Karpas-422 (cell line): ENCODE results near the gene GALNT18. TPM values are rescaled to one million over a fixed set of nuclear protein-coding genes. Genes with fewer than 3 reads are reported as not detected.

Experiments
- DNase-seq: peaks from one replicate; pipeline ENCODE4 v3.0.0-alpha.2; 2015
- H2AFZ ChIP-seq: fragments of 200-600 bp; sonication (generic); 2 replicates; pipeline ENCODE4 v1.6.1; 2014; ENCODE audit warnings: antibody characterized with exemption, low read length, mixed read lengths
- H3K27ac ChIP-seq: fragments of 200-600 bp; sonication (generic); 2 replicates; pipeline ENCODE4 v1.5.1; 2014; ENCODE audit warnings: mild to moderate bottlenecking, low read length, moderate library complexity
- H3K27me3 ChIP-seq: fragments of 200-600 bp; sonication (generic); 2 replicates; pipeline ENCODE4 v1.6.1; 2014; ENCODE audit warnings: low read length, mixed read lengths
- H3K36me3 ChIP-seq: fragments of 200-600 bp; sonication (generic); 2 replicates; pipeline ENCODE4 v1.6.1; 2014; ENCODE audit warnings: low read length, mixed read lengths; ENCODE audit not compliant: insufficient read depth
- H3K4me1 ChIP-seq: fragments of 200-600 bp; sonication (generic); 2 replicates; pipeline ENCODE4 v1.6.1; 2014; ENCODE audit warnings: mild to moderate bottlenecking, low read length, mixed read lengths
- H3K4me2 ChIP-seq: fragments of 200-600 bp; sonication (generic); 2 replicates; pipeline ENCODE4 v1.6.1; 2014; ENCODE audit warnings: low read length, low read depth, mild to moderate bottlenecking; ENCODE audit not compliant: poor library complexity, severe bottlenecking
- H3K4me3 ChIP-seq: fragments of 200-600 bp; sonication (generic); 2 replicates; pipeline ENCODE4 v1.5.1; 2014; ENCODE audit warnings: mild to moderate bottlenecking, antibody characterized with exemption, low read length, mixed read lengths
- H3K79me2 ChIP-seq: fragments of 200-600 bp; sonication (generic); 2 replicates; pipeline ENCODE4 v1.6.1; 2014; ENCODE audit warnings: mild to moderate bottlenecking, low read length, mixed read lengths
- H3K9ac ChIP-seq: fragments of 200-600 bp; sonication (generic); 2 replicates; pipeline ENCODE4 v1.6.0; 2014; ENCODE audit warnings: low read length
- H3K9me2 ChIP-seq: fragments of 200-600 bp; sonication (generic), shearing (Covaris generic); replicated peaks from 2 replicates; pipeline ENCODE4 v1.6.0; 2014; ENCODE audit warnings: mild to moderate bottlenecking, low read length, moderate library complexity; ENCODE audit not compliant: insufficient read depth
- H3K9me3 ChIP-seq: fragments of 300-700, 200-600 bp; sonication (generic); 2 replicates; pipeline ENCODE4 v1.6.1; 2014; ENCODE audit warnings: low read length, mixed read lengths
- H4K20me1 ChIP-seq: fragments of 200-600 bp; sonication (generic); 2 replicates; pipeline ENCODE4 v1.6.1; 2014; ENCODE audit warnings: mild to moderate bottlenecking, antibody characterized with exemption, low read length, low read depth; ENCODE audit not compliant: insufficient read depth
- total RNA-seq: library from RNA; depleted of rRNA; stranded (reverse); fragments of >200 nt; shearing (Covaris generic); gene quantifications from 2 replicates; pipeline ENCODE4 v1.2.3, GENCODE V29; 2014; ENCODE audit warnings: low replicate concordance

The GALNT18 gene
- total RNA-seq, 1 experiment from 2014 or later, result not detected

DNA sequence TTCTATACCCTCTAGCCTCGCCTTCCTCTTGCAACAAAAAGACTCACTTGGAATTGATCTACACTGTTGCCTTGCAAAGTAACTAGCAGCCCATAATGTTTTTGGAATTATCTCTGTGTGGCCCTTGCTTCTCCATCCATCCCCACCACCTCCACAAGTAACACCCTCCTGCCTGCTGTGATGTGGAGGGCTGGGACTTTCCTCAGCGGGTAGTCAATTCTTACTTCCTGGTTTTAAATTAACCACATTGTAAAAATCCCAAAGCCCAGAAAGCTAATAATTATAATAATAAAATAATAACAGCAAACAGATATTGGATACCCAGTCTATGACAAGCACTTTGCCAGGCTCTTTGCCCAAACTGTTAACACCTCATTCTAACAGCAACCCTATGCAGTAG lies 40.8 kb upstream of the GALNT18 start:
- H2AFZ ChIP-seq, result no peak overlapping the region
- no peaks in the 10 kb centered on the region for H3K4me1 ChIP-seq
- H3K9ac ChIP-seq, result no peak overlapping the region

DNA sequence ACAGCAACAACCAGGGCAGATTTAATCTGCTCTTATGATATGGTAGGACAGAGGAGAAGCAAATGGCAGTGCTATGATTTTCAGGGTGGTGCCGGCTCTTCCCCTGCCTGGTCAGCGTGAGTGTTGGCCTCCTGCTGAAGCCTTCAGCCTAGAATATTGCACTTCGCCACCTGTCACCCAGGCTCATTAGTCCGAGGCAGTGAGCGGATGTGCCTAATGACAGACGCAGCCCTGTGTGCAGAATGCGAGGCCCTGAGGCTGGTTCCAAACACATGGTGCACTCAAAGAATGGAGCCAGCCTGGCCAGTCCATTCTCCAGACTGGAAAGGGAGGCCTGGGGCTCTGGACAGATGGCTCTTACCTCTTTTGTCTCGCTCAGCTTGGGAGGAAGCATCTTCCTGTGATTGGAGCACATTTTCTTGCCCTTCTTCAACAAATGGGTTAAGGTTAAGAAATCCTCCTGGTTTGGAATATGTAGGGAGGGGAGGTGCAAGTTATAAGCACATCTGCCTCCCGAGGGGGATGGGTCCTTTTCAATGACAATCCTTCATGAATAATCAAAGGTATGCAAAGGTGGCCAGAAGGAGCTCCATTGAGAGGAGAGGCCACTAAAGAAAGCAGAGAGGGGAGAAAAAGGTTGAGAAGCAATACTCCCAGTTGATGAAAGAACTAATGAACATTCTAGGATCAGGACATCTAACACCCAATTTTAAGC lies 39.7 kb upstream of the GALNT18 start:
- no peak overlapping the region for H3K4me2 ChIP-seq
- H3K27me3 ChIP-seq, result no peaks in the 10 kb centered on the region
- H3K9me2 ChIP-seq, result no peaks in the 10 kb centered on the region
- no peaks in the 10 kb centered on the region for H4K20me1 ChIP-seq
- no peak overlapping the region for H3K9ac ChIP-seq
- H3K79me2 ChIP-seq, result no peaks in the 10 kb centered on the region
- no peaks in the 10 kb centered on the region for H3K36me3 ChIP-seq
- no peak overlapping the region for H3K27ac ChIP-seq
- no peak overlapping the region for H3K4me3 ChIP-seq
- no peaks in the 10 kb centered on the region for H3K4me1 ChIP-seq
- no peak for DNase-seq
- no peak overlapping the region for H2AFZ ChIP-seq
- H3K9me3 ChIP-seq, result no peaks in the 10 kb centered on the region

More for the DNA sequence above, 40.8 kb upstream of the GALNT18 start:
- Histone ChIP-seq H3K4me2 (no peak overlapping the region), H3K9me2 (no peaks in the 10 kb centered on the region), H3K4me3 (no peak overlapping the region), H4K20me1 (no peaks in the 10 kb centered on the region), H3K79me2 (no peaks in the 10 kb centered on the region), H3K27ac (no peak overlapping the region), H3K27me3 (no peaks in the 10 kb centered on the region), H3K9me3 (no peaks in the 10 kb centered on the region), H3K36me3 (no peaks in the 10 kb centered on the region)
- no peak for DNase-seq

DNA sequence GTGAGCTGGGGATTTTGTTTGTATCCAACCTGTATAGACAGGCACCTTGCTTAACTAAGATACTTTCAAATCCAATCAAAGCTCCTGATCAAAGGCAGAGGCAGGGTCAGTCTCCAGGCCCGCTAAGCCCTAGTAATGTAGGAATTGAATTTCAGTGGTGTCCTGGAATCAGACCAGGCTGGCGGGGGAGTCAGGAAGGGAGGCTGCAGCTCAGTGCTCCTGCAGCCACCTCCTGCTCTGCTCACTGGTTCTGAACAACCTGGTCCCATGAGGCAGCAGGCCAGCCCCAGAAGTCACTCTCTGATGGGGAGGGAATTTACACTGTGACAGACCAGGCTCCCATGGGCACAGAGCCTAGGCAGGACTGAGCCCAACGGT lies 38.5 kb upstream of the GALNT18 start:
- Histone ChIP-seq H3K4me1 (no peaks in the 10 kb centered on the region), H3K36me3 (no peaks in the 10 kb centered on the region), H3K79me2 (no peaks in the 10 kb centered on the region), H3K9ac (no peak overlapping the region), H3K9me2 (no peaks in the 10 kb centered on the region), H3K27me3 (no peaks in the 10 kb centered on the region), H3K4me2 (no peak overlapping the region), H3K9me3 (no peaks in the 10 kb centered on the region), H3K27ac (no peak overlapping the region), H3K4me3 (no peak overlapping the region), H2AFZ (no peak overlapping the region), H4K20me1 (no peaks in the 10 kb centered on the region)
- no peak for DNase-seq

DNA sequence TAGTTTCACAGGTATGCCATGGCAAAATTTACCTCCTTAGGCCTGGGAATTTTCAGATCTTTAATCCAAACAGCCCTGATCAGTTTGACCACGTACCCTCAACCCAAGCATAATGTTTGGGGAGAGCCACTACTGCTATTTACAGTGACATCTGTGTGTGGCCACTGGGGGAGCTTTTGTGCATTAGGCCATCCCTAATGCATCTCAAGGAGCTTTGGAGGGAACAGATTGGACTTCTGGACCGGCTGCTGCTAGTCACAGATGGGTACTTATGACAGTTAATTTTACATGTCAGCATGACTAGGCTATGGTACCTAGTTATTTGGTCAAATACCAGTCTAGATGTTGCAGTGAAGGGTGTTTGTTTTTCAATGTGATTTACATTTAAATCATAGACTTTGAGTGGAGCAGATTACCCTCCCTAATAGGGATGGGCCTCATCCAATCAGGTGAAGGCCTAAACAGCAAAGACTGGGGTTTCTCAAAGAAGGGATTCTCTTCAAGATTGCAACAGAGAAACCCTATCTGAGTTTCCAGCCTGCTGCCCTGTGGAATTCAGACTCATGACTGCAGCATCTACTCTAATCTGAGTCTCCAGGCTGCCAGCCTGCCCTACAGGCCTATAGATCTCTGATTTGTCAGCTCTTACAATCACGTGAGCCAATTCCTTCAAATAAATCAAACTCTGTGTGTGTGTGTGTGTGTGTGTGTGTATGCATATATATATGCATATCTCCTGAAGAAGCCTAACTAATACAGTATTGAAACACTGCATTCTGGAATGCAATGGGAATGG lies 38.0 kb upstream of the GALNT18 start:
- peak; percentile 43 for DNase-seq

DNA sequence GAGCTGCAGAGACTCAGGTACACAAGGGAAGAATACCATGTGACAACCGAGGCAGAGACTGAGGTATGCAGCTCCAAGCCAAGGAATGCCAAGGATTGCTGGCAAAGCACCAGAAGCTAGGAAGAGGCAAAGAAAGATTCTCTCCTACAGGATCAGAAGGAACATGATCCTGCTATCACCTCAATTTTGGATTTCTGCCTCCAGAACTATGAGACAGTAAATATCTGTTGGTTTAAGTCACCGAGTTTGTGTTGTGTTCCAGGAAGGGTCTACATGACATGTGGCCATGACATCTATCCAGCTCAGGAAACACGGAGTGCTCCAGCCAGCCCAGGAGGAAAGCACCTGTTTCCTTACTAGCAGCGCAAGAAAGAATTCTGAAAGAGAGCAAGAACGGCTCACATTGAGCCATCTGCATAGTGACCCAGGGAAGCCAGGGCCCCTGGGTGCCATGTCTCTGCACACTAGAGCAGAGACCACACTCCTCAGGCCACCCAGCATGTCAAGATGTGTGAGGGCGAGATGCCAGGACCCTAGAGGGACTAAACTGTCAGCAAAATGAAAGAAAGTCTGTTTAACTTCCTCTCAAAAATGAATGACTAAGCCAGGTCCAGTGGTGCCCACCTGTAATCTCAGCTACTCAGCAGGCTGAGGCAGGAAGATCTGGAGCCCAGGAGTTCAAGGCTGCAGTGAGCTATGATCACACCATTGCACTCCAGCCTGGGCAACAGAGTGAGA lies 35.6 kb upstream of the GALNT18 start:
- no peak overlapping the region for H3K4me2 ChIP-seq
- no peaks in the 10 kb centered on the region for H3K27me3 ChIP-seq
- no peak overlapping the region for H2AFZ ChIP-seq
- no peaks in the 10 kb centered on the region for H3K36me3 ChIP-seq
- H3K9me3 ChIP-seq, result no peaks in the 10 kb centered on the region
- no peaks in the 10 kb centered on the region for H3K9me2 ChIP-seq
- DNase-seq, result no peak
- H3K4me1 ChIP-seq, result no peaks in the 10 kb centered on the region
- H3K4me3 ChIP-seq, result no peak overlapping the region
- no peak overlapping the region for H3K9ac ChIP-seq
- H4K20me1 ChIP-seq, result no peaks in the 10 kb centered on the region
- H3K27ac ChIP-seq, result no peak overlapping the region
- H3K79me2 ChIP-seq, result no peaks in the 10 kb centered on the region

More for the DNA sequence above, 38.0 kb upstream of the GALNT18 start:
- no peaks in the 10 kb centered on the region for H3K79me2 ChIP-seq
- no peaks in the 10 kb centered on the region for H3K9me3 ChIP-seq
- H3K9ac ChIP-seq, result no peak overlapping the region
- no peak overlapping the region for H2AFZ ChIP-seq
- no peaks in the 10 kb centered on the region for H3K9me2 ChIP-seq
- no peak overlapping the region for H3K4me3 ChIP-seq
- no peaks in the 10 kb centered on the region for H3K4me1 ChIP-seq
- no peaks in the 10 kb centered on the region for H3K36me3 ChIP-seq
- no peak overlapping the region for H3K27ac ChIP-seq
- no peaks in the 10 kb centered on the region for H3K27me3 ChIP-seq
- H3K4me2 ChIP-seq, result no peak overlapping the region
- H4K20me1 ChIP-seq, result no peaks in the 10 kb centered on the region

DNA sequence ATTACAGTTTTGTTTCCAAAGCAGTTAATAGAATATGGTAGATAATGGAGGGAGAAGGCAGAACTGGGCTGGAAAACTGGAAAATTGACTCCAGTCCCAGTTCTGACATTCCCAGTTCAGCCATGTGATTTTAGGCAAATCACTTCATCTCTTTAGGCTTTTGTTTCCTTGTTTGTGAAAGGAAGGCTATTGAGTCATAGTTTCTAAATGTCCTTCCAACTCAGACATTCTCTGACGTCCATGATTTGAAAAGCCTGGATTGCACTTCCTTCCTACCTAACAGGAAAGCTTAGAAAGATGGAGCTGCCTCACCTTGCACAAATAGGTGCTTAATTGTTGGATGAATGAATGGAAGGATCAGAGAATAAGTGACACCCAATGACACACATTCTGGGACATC lies 19.8 kb upstream of the GALNT18 start:
- Histone ChIP-seq H3K9me3 (no peaks in the 10 kb centered on the region), H3K9ac (no peak overlapping the region), H3K27ac (no peak overlapping the region)

DNA sequence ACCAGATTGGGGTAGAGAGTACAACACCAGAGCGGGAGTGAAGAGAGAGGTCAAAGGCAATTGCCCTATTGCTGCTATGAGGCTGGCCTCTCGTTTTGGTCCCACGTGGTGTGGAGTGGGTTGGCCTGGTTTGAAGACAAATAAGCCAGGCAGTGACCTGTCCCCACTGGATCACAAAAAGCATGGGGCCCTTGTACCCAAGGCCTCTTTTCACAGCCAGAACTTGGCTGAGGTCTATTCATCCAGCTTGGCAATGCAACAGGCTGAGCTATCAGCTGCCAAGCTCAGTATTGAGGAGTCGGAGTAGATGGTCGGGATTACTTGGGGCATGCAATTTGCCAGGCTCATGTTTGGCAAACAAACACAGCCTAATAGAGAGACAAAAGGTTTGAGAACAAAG lies 19.2 kb upstream of the GALNT18 start:
- H3K4me1 ChIP-seq, result no peaks in the 10 kb centered on the region
- H4K20me1 ChIP-seq, result no peaks in the 10 kb centered on the region
- H3K4me3 ChIP-seq, result no peak overlapping the region
- H3K27me3 ChIP-seq, result no peaks in the 10 kb centered on the region
- no peak overlapping the region for H3K9ac ChIP-seq
- H3K9me3 ChIP-seq, result no peaks in the 10 kb centered on the region
- no peak overlapping the region for H3K4me2 ChIP-seq
- H3K9me2 ChIP-seq, result no peaks in the 10 kb centered on the region
- no peak overlapping the region for H3K27ac ChIP-seq
- H2AFZ ChIP-seq, result no peak overlapping the region
- no peaks in the 10 kb centered on the region for H3K79me2 ChIP-seq
- DNase-seq, result no peak
- H3K36me3 ChIP-seq, result no peaks in the 10 kb centered on the region

More for the DNA sequence above, 19.8 kb upstream of the GALNT18 start:
- no peaks in the 10 kb centered on the region for H3K9me2 ChIP-seq
- no peaks in the 10 kb centered on the region for H3K36me3 ChIP-seq
- no peaks in the 10 kb centered on the region for H4K20me1 ChIP-seq
- H3K79me2 ChIP-seq, result no peaks in the 10 kb centered on the region
- no peak overlapping the region for H2AFZ ChIP-seq
- H3K4me2 ChIP-seq, result no peak overlapping the region
- no peak for DNase-seq
- no peaks in the 10 kb centered on the region for H3K27me3 ChIP-seq
- H3K4me3 ChIP-seq, result no peak overlapping the region
- H3K4me1 ChIP-seq, result no peaks in the 10 kb centered on the region

DNA sequence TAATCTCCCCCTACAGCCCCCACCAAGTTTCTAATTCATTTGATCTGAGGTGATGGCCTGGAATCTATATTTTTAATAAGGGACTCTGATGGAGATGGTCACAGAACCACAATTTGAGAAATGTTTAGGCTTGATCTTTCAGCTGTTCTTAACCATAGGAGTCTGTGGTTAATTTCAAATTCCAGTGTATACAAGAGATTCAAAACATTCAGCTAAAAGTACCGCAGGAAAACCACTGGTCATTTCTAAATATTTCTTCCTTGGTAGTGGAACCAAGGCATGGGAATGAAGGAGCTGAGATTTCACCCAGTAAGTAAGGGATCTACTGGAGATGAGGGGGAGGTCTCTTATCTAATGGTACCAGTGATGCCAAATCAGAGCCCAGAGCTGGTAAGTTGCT lies 18.3 kb upstream of the GALNT18 start:
- Histone ChIP-seq H2AFZ (no peak overlapping the region), H4K20me1 (no peaks in the 10 kb centered on the region), H3K4me1 (no peaks in the 10 kb centered on the region), H3K27me3 (no peaks in the 10 kb centered on the region), H3K9ac (no peak overlapping the region), H3K36me3 (no peaks in the 10 kb centered on the region), H3K4me2 (no peak overlapping the region), H3K27ac (no peak overlapping the region), H3K9me3 (no peaks in the 10 kb centered on the region), H3K4me3 (no peak overlapping the region), H3K9me2 (no peaks in the 10 kb centered on the region), H3K79me2 (no peaks in the 10 kb centered on the region)
- DNase-seq, result no peak
